ENCODE measurements around the gene LIG4. TPM values are rescaled to one million over a fixed set of nuclear protein-coding genes. Genes with fewer than 3 reads are reported as not detected.
"Not testable (repeated sequence)": the region's sequence is repeated elsewhere in the genome, so short reads cannot be mapped to it uniquely, and the experiment has no call there.

The LIG4 gene
- total RNA-seq: 10 to 100 TPM; 10.1 to 17.2 TPM
- long read RNA-seq, donor 1, partial matches to known transcripts: 1 of 1 reads
- long read RNA-seq, donor 1, other reads (novel, unspliced or antisense): 0 of 1 reads
- long read RNA-seq, donor 2, full-length matches to known transcripts: 1 of 4 reads
- long read RNA-seq, donor 2, partial matches to known transcripts: 0 of 4 reads
- long read RNA-seq, donor 2, other reads (novel, unspliced or antisense): 3 of 4 reads

GRCh38 chr13:108215436-108215835, at the start of gene LIG4:
LIG4 (minus strand) TSS chr13:108215536; CDS start chr13:108211268, 4,268 bp downstream.
- DNase-seq (ENCODE audit: low spot score): peak; percentile 97
- intact Hi-C loops (cut with DNase I): no loop called here

- DNase-seq (ENCODE audit: low spot score): no peak
- intact Hi-C loops (cut with DNase I): no loop called here
Observed at GRCh38 chr13:108263621-108264355, 48.5 kb upstream of the LIG4 start.

DNA sequence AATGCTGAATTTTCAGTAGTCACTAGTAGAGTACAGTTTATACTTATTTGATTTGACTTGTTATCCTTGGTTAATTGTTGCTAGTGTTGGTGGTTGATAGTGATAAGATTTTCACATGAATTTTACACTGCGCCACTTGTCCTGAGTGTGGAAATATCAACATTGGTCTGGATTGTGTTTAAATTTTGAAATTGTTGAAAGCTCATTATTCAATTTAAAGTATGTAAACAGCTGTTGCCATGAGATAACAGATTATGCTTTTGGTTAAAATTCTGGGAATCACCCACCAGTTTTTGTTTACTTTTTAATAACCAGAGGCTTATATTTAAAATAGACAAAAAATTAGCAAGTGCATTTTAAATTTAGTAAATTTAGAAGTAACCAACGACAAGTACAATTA, 41.9 kb upstream of the LIG4 start:
- no peak for DNase-seq (ENCODE audit: low spot score)
- intact Hi-C loops (cut with DNase I): no loop called here

GRCh38 chr13:108249150-108249549, 33.8 kb upstream of the LIG4 start:
- intact Hi-C loops (cut with DNase I): no loop called here
- no peak for DNase-seq (ENCODE audit: low spot score)

GRCh38 chr13:108230377-108230776, 15.0 kb upstream of the LIG4 start:
- DNase-seq (ENCODE audit: low spot score): no peak
- intact Hi-C loops (cut with DNase I): no loop called here

GRCh38 chr13:108227651-108228272, 12.4 kb upstream of the LIG4 start:
- intact Hi-C loops (cut with DNase I): no loop called here
- no peak for DNase-seq (ENCODE audit: low spot score)

- intact Hi-C loops (cut with DNase I): no loop called here
- no peak for DNase-seq (ENCODE audit: low spot score)
Observed at GRCh38 chr13:108226184-108226583, 10.8 kb upstream of the LIG4 start.

- intact Hi-C loops (cut with DNase I): no loop called here
Observed at GRCh38 chr13:108225440-108225839, 10.1 kb upstream of the LIG4 start.

DNA sequence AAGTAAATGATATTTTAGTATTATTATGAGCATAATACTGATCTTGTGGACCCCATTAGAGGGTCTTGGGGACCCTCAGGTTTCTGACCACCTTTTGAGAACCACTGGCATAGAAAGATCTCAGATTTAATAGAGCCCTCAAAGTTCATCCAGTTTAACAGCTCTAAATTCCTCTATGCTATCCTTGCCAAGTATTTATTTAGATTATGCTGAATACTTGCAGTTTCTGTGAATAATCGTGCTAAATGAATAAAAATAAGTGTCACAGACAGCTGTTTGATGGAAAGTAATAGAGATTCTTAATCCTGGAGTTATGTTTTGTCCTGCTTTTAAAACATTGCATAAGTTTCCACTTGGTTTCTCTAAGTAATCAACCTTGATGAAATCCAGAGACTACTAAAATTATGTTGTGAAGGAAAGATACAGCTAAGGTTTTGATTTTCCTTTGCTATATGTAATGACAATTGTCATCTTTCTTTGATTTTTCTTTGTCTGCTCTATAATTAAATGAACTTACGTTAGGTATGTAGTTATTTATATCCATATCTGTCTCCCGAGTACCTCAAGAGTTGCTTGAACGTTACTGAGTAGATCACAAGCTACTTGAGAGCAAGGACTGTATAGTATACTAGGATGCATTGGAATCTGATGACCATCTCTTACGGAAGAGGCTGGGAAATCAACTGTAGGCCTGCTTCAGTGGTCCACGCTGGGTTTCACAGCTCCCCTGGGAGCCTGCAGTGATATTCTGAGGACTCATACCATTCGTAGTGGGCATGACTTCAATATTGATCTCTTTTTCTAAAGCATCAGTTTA, 8.6 kb upstream of the LIG4 start:
- intact Hi-C loops (cut with DNase I): no loop called here
- no peak for DNase-seq (ENCODE audit: low spot score)

More at GRCh38 chr13:108225440-108225839, 10.1 kb upstream of the LIG4 start:
- DNase-seq (ENCODE audit: low spot score): no peak

DNA sequence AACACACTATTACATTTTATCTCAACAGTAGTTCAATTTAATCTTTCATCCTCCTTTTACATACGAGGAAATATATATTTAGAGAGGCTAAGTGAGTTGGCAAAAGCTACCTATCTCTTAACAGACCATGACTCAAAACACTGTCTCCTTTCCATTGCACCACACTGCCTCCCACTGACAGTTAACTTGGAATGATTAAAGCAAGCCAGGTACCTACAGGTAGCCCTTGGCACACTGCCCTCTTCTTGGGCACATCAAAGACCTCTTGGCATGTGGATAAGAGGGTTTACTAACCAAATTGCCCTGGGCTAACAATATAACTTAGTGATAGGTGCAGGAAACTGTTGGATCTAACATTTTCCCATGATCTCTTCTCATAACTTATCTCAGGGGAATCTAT, 4.7 kb upstream of the LIG4 start:
- intact Hi-C loops (cut with DNase I): no loop called here
- DNase-seq (ENCODE audit: low spot score): no peak

GRCh38 chr13:108218044-108218974, 3.0 kb upstream of the LIG4 start, which contains the start of gene ABHD13:
ABHD13 (plus strand) TSS chr13:108218392; CDS start chr13:108229219, 10,827 bp downstream.
- DNase-seq (ENCODE audit: low spot score): peak; percentile 97
- intact Hi-C loops (cut with DNase I): no loop called here

DNA sequence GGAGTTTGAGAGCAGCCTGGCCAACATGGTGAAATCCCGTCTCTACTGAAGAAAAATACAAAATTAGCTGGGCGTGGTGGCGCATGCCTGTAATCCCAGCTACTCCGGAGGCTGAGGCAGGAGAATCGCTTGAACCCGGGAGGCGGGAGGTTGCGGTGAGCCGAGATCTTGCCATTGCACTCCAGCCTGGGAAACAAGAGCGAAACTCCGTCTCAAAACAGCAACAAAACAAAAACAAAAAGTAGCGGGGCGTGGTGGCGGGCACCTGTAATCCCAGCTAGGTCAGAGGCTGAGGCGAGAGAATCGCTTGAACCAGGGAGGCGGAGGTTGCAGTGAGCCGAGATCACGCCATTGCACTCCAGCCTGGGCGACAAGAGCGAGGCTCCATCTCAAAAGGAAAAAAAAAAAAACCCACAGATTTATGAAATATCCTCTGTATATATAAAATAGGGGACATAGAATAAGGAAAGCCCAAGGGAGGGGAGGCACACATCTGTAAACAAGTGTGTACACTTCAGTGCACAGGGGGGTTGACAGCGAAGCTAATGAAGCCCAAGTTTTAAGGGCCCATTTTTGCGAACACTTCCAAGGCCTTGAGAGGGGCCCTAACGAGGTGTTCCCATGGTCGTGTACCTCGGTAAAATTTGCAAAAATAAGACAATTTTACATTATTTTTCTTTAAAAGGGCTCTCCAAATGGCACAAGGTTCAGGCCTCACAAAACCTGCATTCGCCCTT, 2.1 kb upstream of the LIG4 start:
- intact Hi-C loops (cut with DNase I): not testable (repeated sequence)
- peak; percentile 66 for DNase-seq (ENCODE audit: low spot score)

DNA sequence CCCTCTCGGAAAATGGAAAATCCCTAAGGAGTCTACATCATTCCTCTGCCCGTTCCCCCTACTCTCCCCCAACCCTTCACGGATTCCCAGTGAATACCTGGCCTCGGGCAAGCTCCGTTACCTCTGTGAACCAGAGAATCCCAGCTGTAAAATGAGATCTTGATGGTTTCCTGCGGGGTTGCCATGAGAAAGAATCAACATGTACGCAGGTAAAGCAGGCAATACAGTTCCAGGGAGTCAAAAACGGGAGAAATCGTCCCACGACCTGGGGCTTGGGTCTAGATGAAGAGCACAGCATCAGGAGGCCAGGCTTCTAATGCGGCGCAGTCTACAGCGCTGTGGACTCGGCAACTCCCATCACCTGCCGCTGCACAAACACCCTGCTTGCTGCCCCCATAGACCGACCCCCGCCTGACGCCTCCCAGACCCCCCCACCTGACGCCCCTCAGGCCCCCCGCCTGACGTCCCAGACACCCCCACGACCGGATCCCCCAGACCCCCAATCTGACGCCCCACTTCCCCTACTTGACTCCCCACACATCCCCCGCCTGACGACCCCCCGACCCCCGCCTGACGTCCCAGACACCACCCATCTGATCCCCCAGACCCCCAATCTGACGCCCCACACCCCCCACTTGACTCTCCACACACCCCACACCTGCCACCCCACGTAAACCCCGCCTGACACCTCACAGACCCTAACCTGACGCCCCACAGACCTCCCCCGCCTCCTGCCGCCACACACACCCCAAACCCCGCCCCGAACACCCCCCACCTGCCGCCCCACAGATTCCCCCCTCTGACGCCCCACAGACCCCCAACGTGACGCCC, 680 bp downstream of the LIG4 start:
- DNase-seq (ENCODE audit: low spot score): no peak
- intact Hi-C loops (cut with DNase I): no loop called here

DNA sequence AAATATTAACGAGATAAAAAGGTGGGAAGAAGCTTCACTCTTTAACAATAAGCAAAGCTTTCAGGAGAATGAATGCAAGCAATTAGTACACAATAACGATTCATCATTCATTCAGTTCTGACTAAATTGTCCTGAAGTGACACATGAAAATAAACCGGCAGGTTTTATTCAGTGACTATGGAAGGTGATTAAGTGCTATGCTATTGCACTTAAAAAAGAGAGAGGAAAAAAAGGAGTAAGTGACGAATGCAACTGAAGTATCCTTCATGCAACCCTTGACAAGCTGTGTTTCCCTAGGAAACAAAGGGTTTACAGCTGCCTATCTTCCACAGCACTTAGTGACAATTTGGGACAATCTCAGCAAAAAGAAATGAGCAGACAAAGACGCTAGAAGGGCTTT, 1.4 kb downstream of the LIG4 start:
- no peak for DNase-seq (ENCODE audit: low spot score)
- intact Hi-C loops (cut with DNase I): no loop called here

DNA sequence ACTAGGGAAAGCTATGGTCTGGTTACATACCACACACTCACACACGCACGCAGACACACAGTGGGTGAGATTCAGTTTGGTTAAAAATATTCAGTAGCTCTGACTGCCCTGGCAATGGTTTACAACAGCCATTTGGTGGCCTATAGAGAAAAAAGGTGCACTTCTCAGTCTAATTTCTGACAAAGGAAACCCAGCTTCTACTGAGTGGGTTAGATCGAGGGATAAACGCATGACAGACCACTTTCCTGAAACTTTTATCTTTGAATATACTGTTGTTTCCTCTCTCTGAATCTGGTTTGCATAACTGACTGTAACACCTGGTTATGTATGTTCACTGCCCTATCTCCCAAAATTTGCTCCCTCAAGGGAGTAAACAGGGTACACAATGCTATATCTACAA, 2.5 kb downstream of the LIG4 start:
- DNase-seq (ENCODE audit: low spot score): no peak
- intact Hi-C loops (cut with DNase I): no loop called here

- DNase-seq (ENCODE audit: low spot score): no peak
- intact Hi-C loops (cut with DNase I): no loop called here
Observed at GRCh38 chr13:108210551-108210950, 4.8 kb downstream of the LIG4 start.

DNA sequence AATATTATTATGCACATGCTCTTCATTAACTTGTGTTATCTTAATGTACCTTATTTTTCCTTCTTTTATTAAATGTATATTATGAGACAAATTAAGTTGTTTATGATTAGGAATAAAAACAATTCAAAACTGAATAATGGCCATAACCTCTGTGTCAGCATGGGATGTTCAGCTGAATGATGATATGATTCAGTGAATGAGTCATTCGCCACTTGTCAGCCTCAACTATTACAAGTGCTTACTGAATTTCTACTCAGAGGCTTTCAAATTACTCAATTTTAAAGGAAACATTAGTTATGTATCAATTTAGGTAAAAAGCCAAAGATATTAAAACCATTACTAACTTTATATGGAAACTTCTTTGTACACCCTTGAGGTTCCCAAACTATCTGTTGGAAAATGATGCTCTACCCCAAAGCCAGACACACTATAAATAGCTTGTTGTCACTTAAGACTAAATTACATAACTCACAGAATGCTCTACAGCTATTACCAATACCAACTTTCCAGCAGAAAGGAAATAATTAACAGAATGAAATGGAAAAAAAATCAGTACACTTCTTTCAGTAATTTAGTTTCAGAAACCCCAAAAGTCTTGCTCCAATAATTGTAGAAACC, 14.4 kb downstream of the LIG4 start:
- intact Hi-C loops (cut with DNase I): no loop called here
- no peak for DNase-seq (ENCODE audit: low spot score)
